Activated naive CD8-positive, alpha-beta T cell treated with anti-CD3 and anti-CD28 coated beads, Interleukin-2, amount 50 U/mL, for 24 hours (primary cell): Measurements from ENCODE around the gene HMGN2.
A peak's percentile ranks its signal among the peaks of the same experiment; 100 is the strongest.
"Not testable (repeated sequence)": the region's sequence is repeated elsewhere in the genome, so short reads cannot be mapped to it uniquely, and the experiment has no call there.

ENCODE experiments used
- ATAC-seq: fragments of 150-1000 bp; cut with Tn5 transposase; one replicate; pipeline ENCODE4 v1.10.0; 2021
- DNase-seq: peaks from one replicate; pipeline ENCODE4 v3.0.0; 2021
- H3K27ac Mint-ChIP-seq: one replicate; pipeline ENCODE4 v1.8.0; 2021; ENCODE audit warnings: mild to moderate bottlenecking, mixed read lengths
- H3K27me3 Mint-ChIP-seq: one replicate; pipeline ENCODE4 v1.8.0; 2021; ENCODE audit warnings: mixed read lengths
- H3K36me3 Mint-ChIP-seq: one replicate; pipeline ENCODE4 v1.8.0; 2021; ENCODE audit warnings: low read depth, mixed read lengths
- H3K4me1 Mint-ChIP-seq: one replicate; pipeline ENCODE4 v1.8.0; 2021; ENCODE audit warnings: mixed read lengths
- H3K4me3 Mint-ChIP-seq: one replicate; pipeline ENCODE4 v1.8.0; 2021; ENCODE audit warnings: mild to moderate bottlenecking, moderate library complexity, mixed read lengths
- H3K9me3 Mint-ChIP-seq: one replicate; pipeline ENCODE4 v1.8.0; 2021; ENCODE audit warnings: mixed read lengths

The HMGN2 gene

GRCh38 chr1:26496861-26497260 lies 24.6 kb downstream of the HMGN2 start:
- H3K27me3 Mint-ChIP-seq, result no peaks in the 10 kb centered on the region
- H3K4me1 Mint-ChIP-seq, result peaks cover 11% of the 10 kb centered on the region
- H3K4me3 Mint-ChIP-seq, result no peak overlapping the region
- ATAC-seq (no peak), DNase-seq (no peak)
- H3K36me3 Mint-ChIP-seq, result peaks cover 5% of the 10 kb centered on the region
- H3K9me3 Mint-ChIP-seq, result no peaks in the 10 kb centered on the region
- H3K27ac Mint-ChIP-seq, result no peak overlapping the region

- peak overlapping the region; percentile 47 for H3K27ac Mint-ChIP-seq
- no peaks in the 10 kb centered on the region for H3K9me3 Mint-ChIP-seq
- no peak for DNase-seq
- peaks cover 19% of the 10 kb centered on the region for H3K4me1 Mint-ChIP-seq
- peaks cover 5% of the 10 kb centered on the region for H3K36me3 Mint-ChIP-seq
- H3K27me3 Mint-ChIP-seq, result no peaks in the 10 kb centered on the region
- ATAC-seq, result no peak
- peak overlapping the region; percentile 87 for H3K4me3 Mint-ChIP-seq
These were observed 26.7 kb downstream of the HMGN2 start for GRCh38 chr1:26498894-26499293.

- H3K27ac Mint-ChIP-seq, result peak overlapping the region; percentile 89
- no peaks in the 10 kb centered on the region for H3K27me3 Mint-ChIP-seq
- H3K4me3 Mint-ChIP-seq, result peak overlapping the region; percentile 87
- peaks cover 5% of the 10 kb centered on the region for H3K36me3 Mint-ChIP-seq
- ATAC-seq (peak; percentile 75), DNase-seq (peak; percentile 96)
- H3K4me1 Mint-ChIP-seq, result peaks cover 19% of the 10 kb centered on the region
- H3K9me3 Mint-ChIP-seq, result no peaks in the 10 kb centered on the region
These were observed 28.4 kb downstream of the HMGN2 start for GRCh38 chr1:26500488-26501175.

GRCh38 chr1:26510711-26511110 lies 38.5 kb downstream of the HMGN2 start:
- not testable (repeated sequence) for H3K27me3 Mint-ChIP-seq, H3K4me1 Mint-ChIP-seq, H3K9me3 Mint-ChIP-seq, DNase-seq, ATAC-seq, H3K4me3 Mint-ChIP-seq, H3K27ac Mint-ChIP-seq, H3K36me3 Mint-ChIP-seq

GRCh38 chr1:26515836-26516235 lies 43.6 kb downstream of the HMGN2 start:
- not testable (repeated sequence) for ATAC-seq, H3K4me1 Mint-ChIP-seq, H3K4me3 Mint-ChIP-seq, H3K27me3 Mint-ChIP-seq, H3K27ac Mint-ChIP-seq, H3K9me3 Mint-ChIP-seq, DNase-seq, H3K36me3 Mint-ChIP-seq

GRCh38 chr1:26516987-26517765 lies 44.9 kb downstream of the HMGN2 start:
- DNase-seq (no peak), ATAC-seq (no peak)
- no peaks in the 10 kb centered on the region for H3K27me3 Mint-ChIP-seq

GRCh38 chr1:26517766-26518049 lies 45.5 kb downstream of the HMGN2 start:
- H3K36me3 Mint-ChIP-seq, result no peaks in the 10 kb centered on the region
- no peak overlapping the region for H3K4me3 Mint-ChIP-seq
- no peak for ATAC-seq
- no peak overlapping the region for H3K27ac Mint-ChIP-seq
- DNase-seq, result no peak
- no peaks in the 10 kb centered on the region for H3K9me3 Mint-ChIP-seq
- no peaks in the 10 kb centered on the region for H3K27me3 Mint-ChIP-seq
- no peaks in the 10 kb centered on the region for H3K4me1 Mint-ChIP-seq

More at GRCh38 chr1:26516987-26517765, 44.9 kb downstream of the HMGN2 start:
- H3K36me3 Mint-ChIP-seq, result no peaks in the 10 kb centered on the region
- H3K27ac Mint-ChIP-seq, result no peak overlapping the region
- no peaks in the 10 kb centered on the region for H3K4me1 Mint-ChIP-seq
- no peaks in the 10 kb centered on the region for H3K9me3 Mint-ChIP-seq
- H3K4me3 Mint-ChIP-seq, result no peak overlapping the region

GRCh38 chr1:26518355-26518754 lies 46.1 kb downstream of the HMGN2 start:
- no peaks in the 10 kb centered on the region for H3K27me3 Mint-ChIP-seq
- DNase-seq, result no peak
- ATAC-seq, result no peak
- H3K4me1 Mint-ChIP-seq, result no peaks in the 10 kb centered on the region
- H3K4me3 Mint-ChIP-seq, result no peak overlapping the region
- no peaks in the 10 kb centered on the region for H3K36me3 Mint-ChIP-seq
- no peaks in the 10 kb centered on the region for H3K9me3 Mint-ChIP-seq
- no peak overlapping the region for H3K27ac Mint-ChIP-seq

- H3K27ac Mint-ChIP-seq, result no peak overlapping the region
- no peaks in the 10 kb centered on the region for H3K9me3 Mint-ChIP-seq
- H3K27me3 Mint-ChIP-seq, result peaks cover 6% of the 10 kb centered on the region
- no peaks in the 10 kb centered on the region for H3K4me1 Mint-ChIP-seq
- DNase-seq, result no peak
- no peak for ATAC-seq
- no peaks in the 10 kb centered on the region for H3K36me3 Mint-ChIP-seq
- no peak overlapping the region for H3K4me3 Mint-ChIP-seq
These were observed 48.1 kb downstream of the HMGN2 start for GRCh38 chr1:26520339-26520738.

GRCh38 chr1:26521669-26522030 lies 49.4 kb downstream of the HMGN2 start:
- no peak for ATAC-seq
- Mint-ChIP-seq H3K4me1 (no peaks in the 10 kb centered on the region), H3K27me3 (peaks cover 6% of the 10 kb centered on the region), H3K9me3 (no peaks in the 10 kb centered on the region), H3K36me3 (no peaks in the 10 kb centered on the region), H3K27ac (no peak overlapping the region), H3K4me3 (no peak overlapping the region)
- no peak for DNase-seq

- H3K9me3 Mint-ChIP-seq, result no peaks in the 10 kb centered on the region
- ATAC-seq (no peak), DNase-seq (no peak)
- H3K4me3 Mint-ChIP-seq, result no peak overlapping the region
- peaks cover 6% of the 10 kb centered on the region for H3K27me3 Mint-ChIP-seq
- no peaks in the 10 kb centered on the region for H3K4me1 Mint-ChIP-seq
- H3K27ac Mint-ChIP-seq, result no peak overlapping the region
- H3K36me3 Mint-ChIP-seq, result no peaks in the 10 kb centered on the region
These were observed 49.8 kb downstream of the HMGN2 start for GRCh38 chr1:26522073-26522472.

- no peak for ATAC-seq
- peaks cover 6% of the 10 kb centered on the region for H3K27me3 Mint-ChIP-seq
- no peak for DNase-seq
- H3K4me3 Mint-ChIP-seq, result no peak overlapping the region
- peaks cover 2% of the 10 kb centered on the region for H3K4me1 Mint-ChIP-seq
- H3K27ac Mint-ChIP-seq, result no peak overlapping the region
- no peaks in the 10 kb centered on the region for H3K36me3 Mint-ChIP-seq
- H3K9me3 Mint-ChIP-seq, result no peaks in the 10 kb centered on the region
These were observed 51.9 kb downstream of the HMGN2 start for GRCh38 chr1:26524181-26524580.
